ENCODE results near the gene MED15. TPM values are rescaled to one million over a fixed set of nuclear protein-coding genes. Genes with fewer than 3 reads are reported as not detected.

Gene MED15
- total RNA-seq, 1 experiment from 2014 or later = 59.3 TPM

- no peaks in the 10 kb centered on the region for H3K9me3 ChIP-seq (ENCODE audit: control insufficient read depth, insufficient read depth, low read depth, low read length)
- ATAC-seq = no peak
- in situ Hi-C loops (cut with HindIII; ENCODE audit: low pct_unique_long_range_greater_than_20kb, low sequenced_read_pairs) (no loop called here), intact Hi-C loops (cut with micrococcal nuclease; ENCODE audit: unreplicated experiment) (no loop called here)
- no peak for TF ChIP-seq REST (IDR thresholded peaks at IDR 0.05; ENCODE audit: insufficient read depth in 1 of 2, low read depth in 2 of 2, low read length in 1 of 2)
- TF ChIP-seq POLR2AphosphoS5 (IDR thresholded peaks at IDR 0.05; ENCODE audit: low read depth, low read length) = no peak
- TF ChIP-seq CTCF (IDR thresholded peaks at IDR 0.05) = no peak
- TF ChIP-seq SIN3A (IDR thresholded peaks at IDR 0.05; ENCODE audit: borderline replicate concordance, insufficient read depth, low read depth, low read length) = no peak
- no peak overlapping the region for H3K27ac ChIP-seq (ENCODE audit: low read length)
- H3K4me3 ChIP-seq (ENCODE audit: low read depth in 2 of 2, low read length in 2 of 2) = no peak overlapping the region
- H3K27me3 ChIP-seq (ENCODE audit: control insufficient read depth, insufficient read depth, low read length) = no peaks in the 10 kb centered on the region
- no TSS peak for BruUV-seq (replicated peaks)
- H3K4me1 ChIP-seq (ENCODE audit: control insufficient read depth, insufficient read depth, low read length) = peaks cover 8% of the 10 kb centered on the region
- no peaks in the 10 kb centered on the region; the same call in 1 of the 2 replicates for H3K36me3 ChIP-seq (ENCODE audit: control insufficient read depth, insufficient read depth, low read length)
- DNase-seq (ENCODE audit: low read depth, low spot score) = no peak
- ChIA-PET CTCF (no interaction called here), POLR2A (interaction anchor here (0.5 kb wide), 1 partner anchor 343 kb away, joined by 6 read pairs; no protein-coding TSS in a partner anchor)
Measured at GRCh38 chr22:20550057-20550817, 42.8 kb downstream of the MED15 start.

- intact Hi-C loops (cut with micrococcal nuclease; ENCODE audit: unreplicated experiment) (no loop called here), in situ Hi-C loops (cut with HindIII; ENCODE audit: low pct_unique_long_range_greater_than_20kb, low sequenced_read_pairs) (no loop called here)
- ChIA-PET POLR2A (no interaction called here), CTCF (interaction anchor here (0.6 to 0.9 kb wide), 2 partner anchors 13 to 207 kb away, joined by 3 to 8 read pairs; no protein-coding TSS in a partner anchor)
- H3K27me3 ChIP-seq (ENCODE audit: control insufficient read depth, insufficient read depth, low read length) = no peaks in the 10 kb centered on the region
- BruUV-seq (replicated peaks) = no TSS peak
- TF ChIP-seq POLR2AphosphoS5 (IDR thresholded peaks at IDR 0.05; ENCODE audit: low read depth, low read length) (no peak), CTCF (IDR thresholded peaks at IDR 0.05) (no peak), SIN3A (IDR thresholded peaks at IDR 0.05; ENCODE audit: borderline replicate concordance, insufficient read depth, low read depth, low read length) (no peak), TCF7L2 (IDR thresholded peaks at IDR 0.05; ENCODE audit: low read depth, low read length) (no peak), REST (IDR thresholded peaks at IDR 0.05; ENCODE audit: insufficient read depth in 1 of 2, low read depth in 2 of 2, low read length in 1 of 2) (no peak)
- no peak overlapping the region for H3K4me3 ChIP-seq (ENCODE audit: low read depth in 2 of 2, low read length in 2 of 2)
- no peak for ATAC-seq
- H3K4me1 ChIP-seq (ENCODE audit: control insufficient read depth, insufficient read depth, low read length) = peaks cover 8% of the 10 kb centered on the region
- no peak for DNase-seq (ENCODE audit: low read depth, low spot score)
- no peaks in the 10 kb centered on the region; the same call in 1 of the 2 replicates for H3K36me3 ChIP-seq (ENCODE audit: control insufficient read depth, insufficient read depth, low read length)
- H3K27ac ChIP-seq (ENCODE audit: low read length) = no peak overlapping the region
- H3K9me3 ChIP-seq (ENCODE audit: control insufficient read depth, insufficient read depth, low read depth, low read length) = no peaks in the 10 kb centered on the region
Measured at GRCh38 chr22:20550851-20551744, 43.7 kb downstream of the MED15 start.
